SU-DHL-6 (cell line): ENCODE measurements around the gene TOP2B.

Source experiments
- H2AFZ ChIP-seq: fragments of 200-600 bp; sonication (generic); 2 replicates; pipeline ENCODE4 v1.6.1; 2014; ENCODE audit warnings: low read depth, mild to moderate bottlenecking, moderate library complexity, mixed read lengths, antibody characterized with exemption, low read length; ENCODE audit not compliant: severe bottlenecking
- H3F3A ChIP-seq: fragments of 200-600 bp; shearing (Covaris generic); 2 replicates; pipeline ENCODE4 v1.6.0; 2016; ENCODE audit warnings: antibody characterized with exemption, mild to moderate bottlenecking; ENCODE audit not compliant: insufficient read depth
- H3K27ac ChIP-seq: fragments of 200-600 bp; sonication (generic); 2 replicates; pipeline ENCODE4 v1.5.1; 2016; ENCODE audit warnings: low read depth, mild to moderate bottlenecking, low read length, moderate library complexity, mixed read lengths
- H3K27me3 ChIP-seq: fragments of 200-600 bp; sonication (generic), shearing (Covaris generic); 2 replicates; pipeline ENCODE4 v1.6.0; 2014; ENCODE audit warnings: mild to moderate bottlenecking, low read length
- H3K36me3 ChIP-seq: fragments of 200-600 bp; sonication (generic); 2 replicates; pipeline ENCODE4 v1.6.1; 2014; ENCODE audit warnings: mild to moderate bottlenecking, low read length, mixed read lengths
- H3K4me2 ChIP-seq: fragments of 300-600, 200-600 bp; shearing (Covaris generic), sonication (generic); 2 replicates; pipeline ENCODE4 v1.6.0; 2014; ENCODE audit warnings: low read length, low read depth, mild to moderate bottlenecking; ENCODE audit not compliant: poor library complexity, severe bottlenecking
- H3K4me3 ChIP-seq: fragments of 200-600 bp; sonication (generic); 2 replicates; pipeline ENCODE4 v1.5.1; 2014; ENCODE audit warnings: antibody characterized with exemption, low read length, mild to moderate bottlenecking, mixed read lengths; ENCODE audit not compliant: insufficient read depth, poor library complexity, severe bottlenecking
- H3K79me2 ChIP-seq: fragments of 200-600 bp; sonication (generic); 2 replicates; pipeline ENCODE4 v1.6.1; 2014; ENCODE audit warnings: mild to moderate bottlenecking, low read length, moderate library complexity; ENCODE audit not compliant: insufficient read depth
- H3K9ac ChIP-seq: fragments of 200-600 bp; sonication (generic); 2 replicates; pipeline ENCODE4 v1.7.0; 2014; ENCODE audit warnings: mild to moderate bottlenecking, low read length
- H3K9me2 ChIP-seq: fragments of 200-600 bp; sonication (generic); replicated peaks from 2 replicates; pipeline ENCODE4 v1.6.1; 2014; ENCODE audit warnings: low read length; ENCODE audit not compliant: insufficient read depth
- H3K9me3 ChIP-seq: fragments of 200-600 bp; sonication (generic); 2 replicates; pipeline ENCODE4 v1.6.1; 2014; ENCODE audit warnings: low read length, mixed read lengths; ENCODE audit not compliant: insufficient read depth
- H4K20me1 ChIP-seq: fragments of 200-600 bp; sonication (generic); 2 replicates; pipeline ENCODE4 v1.6.1; 2014; ENCODE audit warnings: low read depth, mild to moderate bottlenecking, antibody characterized with exemption, low read length, moderate library complexity, mixed read lengths
- CTCF ChIP-seq: fragments of 200-600 bp; sonication (generic); IDR thresholded peaks from one replicate; pipeline ENCODE4 v1.5.1; 2017; ENCODE audit warnings: antibody characterized with exemption, mild to moderate bottlenecking, low read length, moderate library complexity; ENCODE audit not compliant: insufficient read depth, poor library complexity, severe bottlenecking
- EZH2phosphoT487 ChIP-seq: fragments of 200-600 bp; sonication (generic), shearing (Covaris generic); conservative IDR thresholded peaks from 2 replicates; pipeline ENCODE4 v1.6.1; 2018; ENCODE audit warnings: mild to moderate bottlenecking, antibody characterized with exemption, low read length, moderate library complexity, mixed read lengths

Gene TOP2B

GRCh38 chr3:25611193-25611592 is 53.5 kb downstream of the TOP2B start:
- H3K27me3 ChIP-seq = no peaks in the 10 kb centered on the region
- no peaks in the 10 kb centered on the region for H3K9me2 ChIP-seq
- H3F3A ChIP-seq = no peaks in the 10 kb centered on the region
- no peak overlapping the region for H3K4me2 ChIP-seq
- no peak overlapping the region for H2AFZ ChIP-seq
- H4K20me1 ChIP-seq = no peaks in the 10 kb centered on the region; the same call in 1 of the 2 replicates
- TF ChIP-seq CTCF = no peak
- TF ChIP-seq EZH2phosphoT487 = no peak
- no peak overlapping the region for H3K27ac ChIP-seq
- no peak overlapping the region for H3K4me3 ChIP-seq
- no peaks in the 10 kb centered on the region for H3K79me2 ChIP-seq
- no peak overlapping the region for H3K9ac ChIP-seq
- H3K36me3 ChIP-seq = peaks cover 71% of the 10 kb centered on the region
- no peaks in the 10 kb centered on the region for H3K9me3 ChIP-seq

- no peaks in the 10 kb centered on the region for H3K27me3 ChIP-seq
- no peak for TF ChIP-seq CTCF
- no peak for TF ChIP-seq EZH2phosphoT487
- no peaks in the 10 kb centered on the region for H3K9me2 ChIP-seq
- H3K27ac ChIP-seq = no peak overlapping the region
- no peaks in the 10 kb centered on the region; the same call in 1 of the 2 replicates for H4K20me1 ChIP-seq
- H2AFZ ChIP-seq = no peak overlapping the region
- H3K4me2 ChIP-seq = no peak overlapping the region
- peaks cover 75% of the 10 kb centered on the region for H3K36me3 ChIP-seq
- H3K9me3 ChIP-seq = no peaks in the 10 kb centered on the region
- H3K79me2 ChIP-seq = no peaks in the 10 kb centered on the region
- no peaks in the 10 kb centered on the region for H3F3A ChIP-seq
- H3K4me3 ChIP-seq = no peak overlapping the region
- no peak overlapping the region for H3K9ac ChIP-seq
These were observed 53.9 kb downstream of the TOP2B start for GRCh38 chr3:25610779-25611178.

GRCh38 chr3:25610167-25610566 is 54.5 kb downstream of the TOP2B start:
- no peak for TF ChIP-seq EZH2phosphoT487
- no peak for TF ChIP-seq CTCF
- Histone ChIP-seq H3F3A (no peaks in the 10 kb centered on the region), H3K79me2 (no peaks in the 10 kb centered on the region), H3K4me3 (no peak overlapping the region), H3K27me3 (no peaks in the 10 kb centered on the region), H3K27ac (no peak overlapping the region), H3K36me3 (peaks cover 72% of the 10 kb centered on the region), H3K9me2 (no peaks in the 10 kb centered on the region), H4K20me1 (no peaks in the 10 kb centered on the region; the same call in 1 of the 2 replicates), H3K9ac (no peak overlapping the region), H3K9me3 (no peaks in the 10 kb centered on the region), H2AFZ (no peak overlapping the region), H3K4me2 (no peak overlapping the region)
